ACHN (cell line): ENCODE results near the gene USP9Y.

ENCODE experiments used
- DNase-seq: peaks from one replicate; pipeline ENCODE4 v3.0.0-alpha.2; 2015
- in situ Hi-C: cut with HindIII; loops from 2 replicates; pipeline ENCODE4 v1.10.0; 2017; ENCODE audit warnings: low sequenced_read_pairs, low pct_ligation_motif_present, low pct_unique_long_range_greater_than_20kb

The USP9Y gene

DNA sequence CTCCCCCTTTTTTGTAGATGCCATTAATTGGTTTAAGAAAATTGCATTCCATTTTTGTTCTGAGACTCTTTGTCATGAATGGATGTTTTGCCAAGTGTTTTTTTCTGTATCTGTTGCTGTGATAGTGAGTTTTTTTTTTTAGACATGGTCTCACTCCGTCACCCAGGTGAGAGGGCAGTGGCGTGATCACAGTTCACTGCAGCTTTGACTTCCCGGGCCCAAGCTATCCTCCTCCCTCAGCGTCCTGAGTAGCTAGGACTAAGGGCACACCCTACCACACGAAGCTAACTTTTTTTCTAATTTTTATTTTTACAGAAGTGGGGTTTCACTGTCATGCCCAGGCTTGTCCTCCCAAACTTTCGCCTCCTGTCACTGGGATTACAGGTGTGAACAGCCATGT is 51.8 kb downstream of the USP9Y start:
- DNase-seq = no peak
- in situ Hi-C loops = no loop called here

DNA sequence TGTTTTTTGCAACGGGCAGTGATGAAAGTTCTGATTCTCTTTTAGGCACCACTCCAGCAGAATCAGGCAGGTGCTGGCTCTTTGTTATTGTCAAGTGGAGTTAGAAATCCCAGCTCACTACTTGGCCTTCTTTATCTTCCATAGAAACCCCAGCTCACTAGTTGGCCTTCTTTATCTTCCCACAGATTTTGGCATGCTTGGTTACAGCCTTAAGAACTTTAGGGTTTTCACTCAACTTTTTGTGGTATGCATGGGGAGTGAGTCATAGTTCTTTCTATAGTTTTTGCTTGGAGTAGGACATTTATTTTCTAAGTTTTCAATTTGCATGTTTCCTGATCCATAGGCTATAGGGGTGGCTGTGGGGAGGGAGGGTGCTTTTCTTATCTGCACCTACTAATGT is 55.0 kb downstream of the USP9Y start:
- in situ Hi-C loops = no loop called here
- DNase-seq = no peak

DNA sequence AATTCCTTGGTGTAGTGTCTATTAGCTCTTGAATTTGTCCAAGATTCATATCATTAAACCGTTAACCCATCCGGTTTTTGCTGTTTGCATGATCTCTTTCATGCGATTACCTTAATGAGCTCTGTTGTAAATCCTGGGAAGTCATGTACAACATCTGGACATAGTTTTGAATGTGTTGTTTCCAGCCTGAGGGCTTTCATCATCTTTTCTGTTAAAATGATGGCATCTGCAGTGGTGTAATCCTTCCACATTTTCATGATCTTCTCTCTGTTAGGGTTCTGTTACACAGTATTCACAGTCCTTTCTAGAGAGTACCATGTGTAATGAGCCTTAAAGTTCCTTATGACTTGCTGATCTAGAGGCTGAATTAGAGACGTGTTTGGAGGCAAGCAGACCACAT is 64.9 kb downstream of the USP9Y start:
- in situ Hi-C loops = no loop called here

DNA sequence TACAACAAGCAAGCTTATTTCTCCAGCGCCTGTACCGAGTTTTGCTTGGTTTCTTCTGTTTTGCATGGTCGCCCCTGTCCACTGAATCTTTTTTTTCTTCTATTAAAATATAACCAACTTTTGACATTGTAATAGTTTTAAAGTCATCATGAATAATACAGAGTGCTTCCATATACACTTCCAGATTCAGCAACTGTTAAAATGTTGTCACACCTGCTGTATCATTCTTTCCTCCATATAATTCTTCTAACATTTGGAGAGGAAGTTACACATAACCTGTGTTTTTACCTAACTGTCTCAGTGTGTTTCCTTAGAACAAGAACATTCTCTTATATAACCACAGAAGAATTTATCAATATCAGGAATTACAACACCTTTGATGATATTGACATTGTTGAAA is 83.5 kb downstream of the USP9Y start:
- no peak for DNase-seq
- in situ Hi-C loops = no loop called here

More for the DNA sequence above, 64.9 kb downstream of the USP9Y start:
- no peak for DNase-seq

DNA sequence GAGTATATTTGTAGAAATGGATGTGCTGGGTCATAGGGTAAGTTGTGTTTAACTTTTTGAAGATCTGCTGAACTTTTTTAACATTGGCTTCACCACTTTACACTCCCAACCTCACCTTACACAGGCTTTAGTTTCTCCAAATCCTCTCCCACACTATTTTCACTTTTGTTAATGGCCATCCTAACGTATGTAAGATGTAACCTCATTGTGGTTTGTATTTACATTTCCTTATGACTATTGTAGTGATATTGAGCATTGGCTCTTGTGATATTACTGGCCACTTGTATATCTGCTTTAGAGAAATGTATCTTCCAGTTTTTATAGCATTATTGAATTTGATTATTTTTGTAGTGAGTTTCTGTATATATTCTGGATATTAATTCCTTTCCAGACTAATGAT is 93.0 kb downstream of the USP9Y start:
- DNase-seq = no peak
- in situ Hi-C loops = no loop called here

DNA sequence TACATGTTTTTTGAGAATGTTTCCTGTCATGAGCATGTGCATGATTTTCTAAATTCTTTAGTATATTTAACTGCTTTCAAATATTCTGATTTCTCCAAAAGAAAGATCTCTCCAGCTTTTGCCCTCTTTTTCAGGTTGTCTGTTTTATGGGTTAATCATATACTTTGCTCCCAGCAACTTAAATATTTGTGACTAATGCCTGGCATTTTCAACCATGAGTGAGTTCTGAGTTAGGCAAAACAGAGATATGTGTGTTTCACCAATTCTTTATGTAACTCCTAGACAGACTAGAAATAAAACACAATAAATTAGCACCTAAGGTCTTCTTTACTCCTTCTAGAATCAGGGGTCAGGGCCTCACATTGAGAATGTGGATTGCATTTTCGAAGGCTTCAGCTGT is 107.0 kb downstream of the USP9Y start:
- in situ Hi-C loops = no loop called here
- no peak for DNase-seq

DNA sequence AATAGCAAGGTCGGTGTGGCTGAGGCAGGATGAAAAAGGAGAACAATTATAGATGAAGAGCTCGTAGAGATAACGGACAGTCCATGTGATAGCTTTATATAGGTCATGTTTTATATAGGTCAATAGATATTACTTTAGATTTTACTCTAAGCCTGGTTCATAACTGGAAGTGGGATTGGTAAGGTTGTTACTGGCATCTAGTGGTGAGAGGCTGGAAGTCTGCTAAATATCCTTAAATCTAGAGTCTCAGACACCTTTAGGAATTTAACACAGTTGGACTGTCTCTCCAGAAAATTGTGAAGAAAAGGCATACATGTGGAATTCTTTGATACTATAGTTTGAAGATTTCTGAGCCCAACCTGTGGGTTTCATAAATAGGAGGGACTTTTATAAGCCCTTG is 108.0 kb downstream of the USP9Y start:
- no peak for DNase-seq
- in situ Hi-C loops = no loop called here

DNA sequence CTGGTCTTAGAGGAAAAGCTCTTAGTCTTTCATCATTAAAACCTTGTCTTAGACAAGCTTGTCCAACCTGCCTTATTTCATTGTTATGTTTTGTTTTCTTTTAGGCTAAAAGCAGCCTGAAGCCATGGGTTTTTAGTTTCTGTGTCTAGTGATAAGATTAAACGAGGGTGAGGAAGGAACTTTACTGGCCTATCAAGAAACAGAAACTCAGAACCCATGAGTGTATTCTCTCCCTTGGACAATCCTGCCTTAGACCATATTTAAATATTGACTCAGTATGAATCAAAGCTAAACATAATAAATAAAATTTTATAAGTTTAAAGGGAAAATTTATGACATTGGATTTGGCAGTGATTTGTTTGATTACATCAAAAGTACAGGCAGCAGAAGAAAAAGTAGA is 122.4 kb downstream of the USP9Y start:
- DNase-seq = no peak
- in situ Hi-C loops = no loop called here

DNA sequence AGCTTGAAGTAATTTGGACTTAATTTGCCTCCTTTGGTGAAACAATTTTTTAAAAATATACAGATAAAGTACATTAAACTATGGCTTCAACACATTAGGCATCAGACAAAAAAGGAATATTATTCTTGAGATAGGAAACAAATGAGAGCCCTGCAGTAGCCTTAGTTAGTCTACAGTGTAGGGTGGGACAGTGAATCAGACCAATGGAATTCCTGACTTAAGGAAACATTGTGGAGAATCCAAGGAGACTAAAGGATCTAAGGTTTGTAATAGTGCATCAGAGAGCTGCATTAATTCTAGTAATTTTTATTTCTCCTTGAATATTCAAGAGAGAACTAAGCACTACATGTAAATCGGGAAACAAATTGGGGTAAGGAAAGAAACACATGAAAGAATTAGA is 125.8 kb downstream of the USP9Y start:
- no peak for DNase-seq
- in situ Hi-C loops = no loop called here

DNA sequence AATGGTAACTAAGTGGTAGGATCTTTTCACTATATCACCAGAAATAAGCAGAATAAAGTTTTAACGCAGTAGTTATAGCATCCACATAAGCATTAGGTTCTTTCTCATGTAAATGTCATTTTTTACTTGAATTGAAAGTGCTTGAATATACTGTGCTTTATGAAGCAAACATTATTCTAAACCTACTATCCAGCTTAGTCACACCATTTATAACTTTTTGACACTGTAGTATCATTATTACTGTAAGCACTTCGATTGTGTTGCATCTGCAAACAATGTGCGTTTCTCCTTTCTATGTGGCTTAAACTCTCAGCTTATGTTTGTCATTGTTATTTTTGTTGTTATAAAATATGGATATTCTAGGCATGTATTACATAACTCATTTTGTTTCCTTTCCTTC is 132.3 kb downstream of the USP9Y start:
- in situ Hi-C loops = no loop called here
- DNase-seq = no peak

DNA sequence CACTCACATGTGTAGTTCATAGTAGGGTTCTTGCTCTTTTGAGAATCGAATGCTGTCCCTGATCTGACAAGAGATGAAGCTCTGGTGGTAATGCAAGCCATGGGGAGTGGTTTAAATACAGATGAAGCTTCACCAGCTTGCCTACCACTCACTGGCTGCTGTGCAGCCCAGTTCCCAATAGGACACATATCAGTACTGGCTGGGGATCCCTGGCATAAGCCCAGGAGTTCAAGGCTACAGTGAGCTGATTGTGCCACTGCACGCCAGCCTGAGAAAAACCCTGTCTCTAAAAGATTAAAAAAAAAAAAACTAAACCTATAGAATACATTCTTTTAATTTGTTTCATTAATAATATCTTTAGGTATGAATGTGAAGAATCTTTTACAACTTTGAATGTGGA is 136.5 kb downstream of the USP9Y start:
- in situ Hi-C loops = no loop called here
- DNase-seq = no peak

DNA sequence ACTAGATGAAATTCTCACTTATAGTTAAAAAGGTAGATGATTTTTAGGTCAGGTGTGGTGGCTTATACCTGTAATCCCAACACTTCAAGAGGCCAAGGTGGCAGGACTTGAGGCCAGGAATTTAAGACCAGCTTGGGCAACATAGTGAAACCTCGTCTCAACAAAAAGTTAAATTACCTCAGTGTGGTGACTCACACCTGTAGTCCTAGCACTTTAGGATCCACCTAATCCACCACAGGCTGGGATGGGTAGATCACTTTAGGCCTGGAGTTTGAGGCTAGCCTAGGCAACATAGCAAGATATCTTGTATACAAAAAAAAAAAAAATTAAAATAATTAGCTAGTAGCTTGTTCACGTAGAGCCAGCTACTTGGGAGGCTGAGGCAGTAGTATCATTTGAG is 140.3 kb downstream of the USP9Y start:
- DNase-seq = no peak
- in situ Hi-C loops = no loop called here

DNA sequence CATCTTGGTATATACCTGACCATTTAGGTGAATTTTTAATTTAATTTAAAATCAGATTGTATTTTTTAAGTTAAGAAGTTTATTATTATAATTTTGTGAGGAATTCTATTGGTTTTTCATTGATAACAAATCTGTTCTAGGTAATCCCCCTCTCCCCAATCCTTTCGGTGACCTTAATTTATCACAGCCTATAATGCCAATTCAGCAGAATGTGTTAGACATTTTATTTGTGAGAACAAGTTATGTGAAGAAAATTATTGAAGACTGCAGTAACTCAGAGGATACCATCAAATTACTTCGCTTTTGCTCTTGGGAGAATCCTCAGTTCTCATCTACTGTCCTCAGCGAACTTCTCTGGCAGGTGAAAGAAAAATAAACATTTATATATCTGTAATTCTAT is 145.8 kb downstream of the USP9Y start:
- in situ Hi-C loops = no loop called here

DNA sequence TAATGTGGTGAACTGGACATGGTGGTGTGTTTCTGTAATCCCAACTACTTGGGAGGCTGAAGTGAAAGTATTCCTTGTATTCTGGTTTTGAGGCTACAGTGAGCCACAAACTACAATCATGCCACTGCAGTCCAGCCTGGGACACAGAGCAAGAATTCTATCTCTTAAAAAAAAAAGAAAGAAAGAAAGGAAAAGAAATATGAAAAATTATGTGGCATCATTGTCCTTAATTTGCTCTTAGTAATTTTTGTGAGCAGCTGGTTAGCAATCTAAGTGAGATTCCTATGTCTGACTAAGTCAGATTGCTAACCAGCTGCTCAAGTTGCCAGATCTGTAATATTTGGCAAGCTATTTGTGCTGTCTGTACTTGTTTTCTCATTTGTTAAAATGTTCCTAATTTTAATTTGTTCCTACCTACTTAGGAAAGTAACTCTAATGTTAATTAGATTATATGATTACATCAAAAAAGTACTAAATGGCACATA is 154.8 kb downstream of the USP9Y start:
- no peak for DNase-seq
- in situ Hi-C loops = no loop called here

More for the DNA sequence above, 145.8 kb downstream of the USP9Y start:
- DNase-seq = no peak

DNA sequence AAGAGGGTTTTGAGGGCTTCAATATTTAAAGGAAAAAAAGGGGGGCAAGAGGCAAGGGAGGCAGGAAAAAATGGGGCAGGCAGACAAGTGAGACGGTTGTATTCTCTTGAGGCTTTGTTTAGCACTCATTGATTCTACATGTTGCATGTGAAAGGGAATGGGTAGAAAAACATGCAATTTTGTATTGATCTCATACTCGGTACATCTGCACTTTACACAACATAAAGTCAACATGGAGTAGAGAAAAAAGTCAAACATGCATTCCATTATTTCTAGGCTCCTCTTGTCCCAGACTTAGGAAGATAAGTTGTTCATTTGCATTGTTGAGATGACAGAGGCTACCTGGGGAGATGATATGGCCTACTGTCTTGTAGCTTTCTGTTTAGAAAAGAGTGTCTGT is 166.9 kb downstream of the USP9Y start:
- no peak for DNase-seq
- in situ Hi-C loops = no loop called here

DNA sequence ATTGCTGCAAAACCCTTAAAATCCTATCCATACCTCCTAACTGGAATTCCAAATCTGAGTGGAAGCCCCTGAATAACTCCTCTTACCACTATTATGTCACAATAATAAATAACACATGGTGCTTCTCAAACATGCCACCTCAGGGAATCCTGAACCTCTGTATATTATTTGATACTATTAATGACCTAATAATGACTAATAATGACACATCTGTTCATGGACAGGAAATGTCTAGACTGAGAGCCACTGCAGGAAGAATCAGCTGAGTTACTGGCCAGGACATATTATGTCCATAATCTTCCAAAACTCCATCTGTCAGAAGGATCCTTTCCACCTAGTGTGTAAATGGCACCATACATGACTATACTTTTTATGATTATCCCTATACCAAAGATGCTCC is 195.9 kb downstream of the USP9Y start:
- in situ Hi-C loops = no loop called here
- DNase-seq = no peak

DNA sequence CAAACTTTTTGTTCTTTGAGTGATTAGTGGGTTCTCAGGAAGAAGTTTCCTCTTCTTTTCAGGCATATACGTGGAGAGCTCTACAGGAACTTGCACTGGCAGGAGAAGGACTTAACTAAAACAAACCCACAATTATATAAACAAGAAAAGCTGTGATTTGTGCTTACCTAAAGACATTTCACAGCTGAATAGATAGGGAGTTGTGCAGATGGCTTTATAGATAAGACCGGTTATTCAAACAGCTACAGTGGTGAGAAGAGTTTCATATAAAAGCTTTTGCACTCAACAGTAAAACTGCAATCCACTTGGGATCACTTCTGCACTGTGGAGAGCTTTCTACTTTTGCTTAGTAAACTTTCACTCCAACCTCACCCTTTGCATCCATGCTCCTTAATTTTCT is 197.6 kb downstream of the USP9Y start:
- DNase-seq = no peak
- in situ Hi-C loops = no loop called here

DNA sequence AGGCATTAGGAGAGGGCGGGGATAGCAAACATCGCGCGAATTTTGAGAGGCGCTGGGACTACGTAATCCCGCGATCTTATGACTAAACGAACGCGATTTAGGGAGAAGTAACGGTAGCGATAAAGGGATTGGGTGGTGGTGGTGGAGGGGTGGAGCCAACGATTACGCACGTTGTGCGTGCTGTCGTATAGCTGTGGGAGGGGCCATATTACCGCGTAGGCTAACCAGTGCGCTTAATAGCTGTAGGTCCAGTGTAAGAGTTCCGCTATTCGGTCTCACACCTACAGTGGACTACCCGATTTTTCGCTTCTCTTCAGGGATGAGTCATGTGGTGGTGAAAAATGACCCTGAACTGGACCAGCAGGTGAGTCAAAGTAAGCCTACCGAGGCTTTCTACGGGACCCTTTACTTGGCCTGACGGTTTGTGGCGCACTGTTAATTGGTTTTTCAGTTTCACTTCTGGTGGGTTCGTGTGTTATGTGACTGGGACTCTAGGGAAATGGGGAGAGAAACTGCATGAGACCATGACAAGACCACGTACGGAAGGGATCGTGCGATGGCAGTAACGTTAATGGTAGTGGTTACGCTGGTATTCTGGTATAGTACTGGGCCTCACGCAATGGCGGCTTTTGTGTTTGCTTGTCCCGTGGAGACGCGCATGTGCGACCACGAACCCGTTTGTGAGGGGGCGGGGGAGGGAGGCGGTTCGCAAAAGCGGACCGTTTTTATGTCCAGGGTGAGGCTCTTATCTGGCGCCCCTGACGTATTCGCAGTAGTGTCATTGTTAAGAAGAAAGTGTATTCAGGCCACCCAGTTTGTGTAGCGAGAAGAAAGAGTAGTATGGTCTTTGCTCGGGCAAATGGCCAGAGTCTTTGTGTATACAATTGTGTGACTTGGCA is 203.8 kb downstream of the USP9Y start, which contains the start of gene DDX3Y:
TSS of gene DDX3Y (plus strand) at position 251 of the 899 bp plus-strand sequence. CDS start at position 320, 69 bp downstream.
- in situ Hi-C loops = no loop called here
- no peak for DNase-seq

DNA sequence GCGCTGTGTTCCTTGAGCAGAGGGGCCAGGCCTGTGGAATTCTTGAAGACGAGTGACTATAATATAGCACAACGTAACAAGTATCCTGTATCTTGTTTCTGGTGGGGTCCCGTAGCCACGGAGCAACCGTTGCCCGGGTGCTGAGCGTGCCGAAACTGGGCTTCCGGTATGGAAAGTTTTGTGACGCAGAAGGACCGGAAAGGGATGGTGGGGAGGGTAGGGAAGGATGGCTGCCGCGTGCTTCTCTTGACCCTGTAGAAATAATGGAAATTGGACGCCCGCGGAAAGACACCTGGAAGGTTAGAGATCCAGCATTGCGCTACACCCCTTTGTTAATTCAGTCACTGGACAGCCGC is 204.5 kb downstream of the USP9Y start:
- DNase-seq = no peak
- in situ Hi-C loops = no loop called here

DNA sequence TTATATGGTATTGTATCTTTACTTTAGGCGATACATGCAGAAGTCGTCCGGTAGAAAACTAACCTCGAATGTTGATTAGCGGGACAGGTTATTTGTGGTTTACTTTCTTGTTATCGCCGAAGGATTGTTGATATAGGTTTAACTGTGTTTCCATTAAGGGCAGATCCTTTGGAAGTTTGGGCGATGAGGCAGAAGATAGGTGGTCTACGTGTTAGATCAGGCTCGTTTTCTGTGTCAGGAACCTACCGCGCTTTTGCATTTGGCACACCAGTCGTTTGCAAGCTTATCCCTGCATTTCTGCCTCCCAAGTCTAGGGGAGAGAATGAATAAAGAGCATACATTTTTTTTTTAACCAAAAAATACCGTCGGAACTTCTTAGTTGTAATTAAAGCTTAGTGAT is 204.9 kb downstream of the USP9Y start:
- DNase-seq = no peak
- in situ Hi-C loops = no loop called here
